ENCODE data around the gene KCTD8. TPM values are rescaled to one million over a fixed set of nuclear protein-coding genes. Genes with fewer than 3 reads are reported as not detected.

The KCTD8 gene
- polyA plus RNA-seq, 3 donors = not detected

- Histone ChIP-seq H3K4me2 (replicated peaks; ENCODE audit: extremely low read depth, low read length, poor library complexity, severe bottlenecking) (peak overlapping the region; percentile 67), H3K27me3 (ENCODE audit: control insufficient read depth in 2 of 2, insufficient read depth in 2 of 2, low read length in 2 of 2) (peaks cover 43 to 57% of the 10 kb centered on the region in 2 donors), H4K20me1 (ENCODE audit: insufficient read depth, low read length) (no peaks in the 10 kb centered on the region), H2AFZ (ENCODE audit: insufficient read depth, low read depth, low read length, poor library complexity, severe bottlenecking) (no peak overlapping the region), H3K9me3 (replicated peaks in 1 of 2; ENCODE audit: control insufficient read depth in 1 of 2, insufficient read depth in 1 of 2, low read length in 2 of 2) (peaks cover 0 to 10% of the 10 kb centered on the region in 2 donors), H3K27ac (ENCODE audit: low read depth in 1 of 2, low read length in 2 of 2) (no peak overlapping the region), H3K9ac (ENCODE audit: insufficient read depth, low read length, poor library complexity, severe bottlenecking) (no peak overlapping the region), H3K79me2 (ENCODE audit: insufficient read depth, low read length) (no peaks in the 10 kb centered on the region), H3K36me3 (replicated peaks in 1 of 2; ENCODE audit: control insufficient read depth in 1 of 2, insufficient read depth in 2 of 2, low read length in 2 of 2) (no peaks in the 10 kb centered on the region), H3K4me1 (ENCODE audit: control insufficient read depth in 1 of 2, insufficient read depth in 2 of 2, low read length in 2 of 2) (no peaks in the 10 kb centered on the region), H3K4me3 (replicated peaks in 1 of 3; ENCODE audit: low read depth in 2 of 3, low read length in 3 of 3) (peak overlapping the region in 1 of 3 experiments; percentile 52)
- Mint-ChIP-seq H3K36me3 (peaks cover 0 to 5% of the 10 kb centered on the region in 2 donors), H3K27ac (no peak overlapping the region), H3K27me3 (ENCODE audit: low read depth in 3 of 3) (peaks cover 41 to 61% (median 51%) of the 10 kb centered on the region in 3 donors), H3K9me3 (peaks cover 0 to 16% (median 8%) of the 10 kb centered on the region in 7 donors), H3K4me1 (peaks cover 5% of the 10 kb centered on the region), H3K4me3 (peak overlapping the region in 1 of 2 donors; percentile 74)
- no peak for TF ChIP-seq CTCF (IDR thresholded peaks at IDR 0.05)
- peak in 1 of 3 donors; percentile 3 for DNase-seq
- intact Hi-C loops (cut with micrococcal nuclease) = no loop called here
- 2% methylated on average over 110 of the region's 110 CpGs for WGBS (ENCODE audit: insufficient coverage)
Observed at GRCh38 chr4:44447563-44448504, 775 bp downstream of the KCTD8 start.

- Mint-ChIP-seq H3K4me1 (peaks cover 5% of the 10 kb centered on the region), H3K4me3 (peak overlapping the region in 1 of 2 donors; percentile 74), H3K9me3 (peaks cover 0 to 16% (median 8%) of the 10 kb centered on the region in 7 donors), H3K36me3 (peaks cover 0 to 5% of the 10 kb centered on the region in 2 donors), H3K27ac (no peak overlapping the region), H3K27me3 (ENCODE audit: low read depth in 3 of 3) (peaks cover 41 to 60% (median 51%) of the 10 kb centered on the region in 3 donors)
- H3K27me3 ChIP-seq (ENCODE audit: control insufficient read depth in 2 of 2, insufficient read depth in 2 of 2, low read length in 2 of 2) = peaks cover 41 to 55% of the 10 kb centered on the region in 2 donors
- no peak for DNase-seq
- no peaks in the 10 kb centered on the region for H3K4me1 ChIP-seq (ENCODE audit: control insufficient read depth in 1 of 2, insufficient read depth in 2 of 2, low read length in 2 of 2)
- no peaks in the 10 kb centered on the region for H4K20me1 ChIP-seq (ENCODE audit: insufficient read depth, low read length)
- H3K27ac ChIP-seq (ENCODE audit: low read depth in 1 of 2, low read length in 2 of 2) = no peak overlapping the region
- no peak overlapping the region for H3K9ac ChIP-seq (ENCODE audit: insufficient read depth, low read length, poor library complexity, severe bottlenecking)
- H3K79me2 ChIP-seq (ENCODE audit: insufficient read depth, low read length) = no peaks in the 10 kb centered on the region
- WGBS (ENCODE audit: insufficient coverage) = 4% methylated on average over 31 of the region's 32 CpGs
- no peak overlapping the region for H3K4me2 ChIP-seq (replicated peaks; ENCODE audit: extremely low read depth, low read length, poor library complexity, severe bottlenecking)
- no peak overlapping the region for H2AFZ ChIP-seq (ENCODE audit: insufficient read depth, low read depth, low read length, poor library complexity, severe bottlenecking)
- H3K4me3 ChIP-seq (replicated peaks in 1 of 3; ENCODE audit: low read depth in 2 of 3, low read length in 3 of 3) = no peak overlapping the region
- no peak for TF ChIP-seq CTCF (IDR thresholded peaks at IDR 0.05)
- intact Hi-C loops (cut with micrococcal nuclease) = no loop called here
- H3K36me3 ChIP-seq (replicated peaks in 1 of 2; ENCODE audit: control insufficient read depth in 1 of 2, insufficient read depth in 2 of 2, low read length in 2 of 2) = no peaks in the 10 kb centered on the region
- peaks cover 0 to 10% of the 10 kb centered on the region in 2 donors for H3K9me3 ChIP-seq (replicated peaks in 1 of 2; ENCODE audit: control insufficient read depth in 1 of 2, insufficient read depth in 1 of 2, low read length in 2 of 2)
Observed at GRCh38 chr4:44446801-44447562, 1.6 kb downstream of the KCTD8 start.

Measured in CD14-positive monocyte (primary cell).